Limb (tissue), 2 donors: Measurements from ENCODE around the gene GBP2.
"Not testable (repeated sequence)": the region's sequence is repeated elsewhere in the genome, so short reads cannot be mapped to it uniquely, and the experiment has no call there.

Source experiments
- DNase-seq, 2 donors: peaks; one replicate each; pipeline ENCODE4 v3.0.0-alpha.2; 2016; ENCODE audit errors: extremely low spot score in 2 of 2

The GBP2 gene

GRCh38 chr1:89128003-89128458 lies 2.1 kb upstream of the GBP2 start:
- DNase-seq, result not testable (repeated sequence)

GRCh38 chr1:89126602-89127565 lies 970 bp upstream of the GBP2 start:
- not testable (repeated sequence) for DNase-seq

GRCh38 chr1:89125240-89125912 lies 538 bp downstream of the GBP2 start:
- DNase-seq, result no peak

- DNase-seq, result no peak
Measured at GRCh38 chr1:89121641-89122040, 4.3 kb downstream of the GBP2 start.

GRCh38 chr1:89114662-89115061 lies 11.3 kb downstream of the GBP2 start:
- DNase-seq, result no peak

- DNase-seq, result no peak
Measured at GRCh38 chr1:89112871-89113613, 12.9 kb downstream of the GBP2 start.

- no peak for DNase-seq
Measured at GRCh38 chr1:89104687-89105086, 21.2 kb downstream of the GBP2 start.

GRCh38 chr1:89104147-89104546 lies 21.8 kb downstream of the GBP2 start:
- no peak for DNase-seq

GRCh38 chr1:89102021-89102420 lies 23.9 kb downstream of the GBP2 start:
- no peak for DNase-seq

GRCh38 chr1:89100412-89100811 lies 25.5 kb downstream of the GBP2 start:
- DNase-seq, result no peak

GRCh38 chr1:89098857-89099256 lies 27.1 kb downstream of the GBP2 start:
- no peak for DNase-seq

- DNase-seq, result no peak
Measured at GRCh38 chr1:89095737-89096136, 30.2 kb downstream of the GBP2 start.

- DNase-seq, result no peak
Measured at GRCh38 chr1:89089962-89090361, 36.0 kb downstream of the GBP2 start.

GRCh38 chr1:89088572-89088971 lies 37.3 kb downstream of the GBP2 start:
- DNase-seq, result peak in 1 of 2 donors; percentile 32

GRCh38 chr1:89087241-89087640 lies 38.7 kb downstream of the GBP2 start:
- no peak for DNase-seq

GRCh38 chr1:89085781-89086180 lies 40.1 kb downstream of the GBP2 start:
- no peak for DNase-seq

GRCh38 chr1:89081005-89081404 lies 44.9 kb downstream of the GBP2 start:
- DNase-seq, result no peak

GRCh38 chr1:89080068-89080467 lies 45.8 kb downstream of the GBP2 start:
- DNase-seq, result not testable (repeated sequence)

GRCh38 chr1:89072466-89073065 lies 53.3 kb downstream of the GBP2 start:
- not testable (repeated sequence) for DNase-seq

- DNase-seq, result no peak
Measured at GRCh38 chr1:89070509-89070908, 55.4 kb downstream of the GBP2 start.

- DNase-seq, result no peak
Measured at GRCh38 chr1:89069951-89070350, 56.0 kb downstream of the GBP2 start.
